Gastrocnemius medialis (tissue), 4 donors: Measurements from ENCODE around the gene ARAP3. TPM values are rescaled to one million over a fixed set of nuclear protein-coding genes. Genes with fewer than 3 reads are reported as not detected.

Experiments used
- ATAC-seq, 2 donors: fragments of 150-250 bp; one replicate each; pipeline ENCODE4 v1.9.1; 2016
- DNase-seq, 2 donors: peaks; one replicate each; pipeline ENCODE4 v3.0.0-alpha.2; 2019
- H3K27ac ChIP-seq, 4 donors: fragments of 200-600 bp; sonication (generic); 1 replicate in 1 of 4; 2 replicates in 3 of 4; pipeline ENCODE4 v1.5.1; 2016 to 2018; ENCODE audit warnings: mild to moderate bottlenecking in 2 of 4, moderate library complexity in 1 of 4
- H3K27me3 ChIP-seq, 3 donors: fragments of 200-600 bp; sonication (generic) in 2 of 3; 1 replicate in 1 of 3; 2 replicates in 2 of 3; pipeline versions ENCODE4 v1.5.1 to v1.6.0; 2016 to 2019; ENCODE audit warnings: mild to moderate bottlenecking in 1 of 3, moderate library complexity in 1 of 3
- H3K36me3 ChIP-seq, 2 donors: fragments of 200-600 bp; sonication (generic) in 1 of 2; one replicate each; pipeline ENCODE4 v1.5.1; 2017 to 2018
- H3K4me1 ChIP-seq, 2 donors: fragments of 200-600 bp; sonication (generic) in 1 of 2; one replicate each; pipeline ENCODE4 v1.5.1; 2016 to 2017; ENCODE audit warnings: mild to moderate bottlenecking in 2 of 2
- H3K4me3 ChIP-seq, 4 donors: fragments of 200-600 bp; sonication (generic) in 3 of 4; 1 replicate in 1 of 4; 2 replicates in 3 of 4; pipeline ENCODE4 v1.5.1; 2016 to 2019; ENCODE audit warnings: mild to moderate bottlenecking in 2 of 4
- H3K9me3 ChIP-seq, 3 donors: fragments of 200-600 bp; sonication (generic) in 2 of 3; 1 replicate in 1 of 3; 2 replicates in 2 of 3; pipeline ENCODE4 v1.5.1; 2016 to 2019
- POLR2A ChIP-seq, 2 donors: fragments of 450-650 bp; IDR thresholded peaks; one replicate each; pipeline ENCODE4 v1.6.1; 2017; ENCODE audit warnings: antibody characterized with exemption in 2 of 2, mild to moderate bottlenecking in 2 of 2, moderate library complexity in 2 of 2
- in situ Hi-C, 4 donors: fragments of 200-750 bp; cut with MboI; loops; one replicate each; pipeline versions ENCODE4 v1.15.0 to v1.8.0; 2017; ENCODE audit warnings: low sequenced_read_pairs in 4 of 4
- intact Hi-C: fragments of 100-400 bp; cut with DNase I; formaldehyde crosslinking; loops from one replicate; pipeline ENCODE4 v1.15.1; 2023; ENCODE audit warnings: low total_unique reads
- total RNA-seq, 4 donors: library from RNA; depleted of rRNA; stranded (reverse); fragments of >200 nt; gene quantifications; one replicate each; pipeline versions ENCODE4 v1.1.0 to v1.2.3, GENCODE V29; 2016
- TF ChIP-seq, protein P1 (sequence below), 5 experiments: fragments of 450-650 bp in 3 of 5; fragments of 200-600 bp in 2 of 5; sonication (generic) in 2 of 5; IDR thresholded peaks in 4 of 5; conservative IDR thresholded peaks in 1 of 5; 1 replicate in 4 of 5; 2 replicates in 1 of 5; pipeline ENCODE4 v1.5.1; 2016 to 2019; ENCODE audit warnings: antibody characterized with exemption in 5 of 5, mild to moderate bottlenecking in 3 of 5, moderate library complexity in 3 of 5

Gene ARAP3
- total RNA-seq, 4 donors from 2014 or later, result 1.6 to 5.5 (median 3.0) TPM

DNA sequence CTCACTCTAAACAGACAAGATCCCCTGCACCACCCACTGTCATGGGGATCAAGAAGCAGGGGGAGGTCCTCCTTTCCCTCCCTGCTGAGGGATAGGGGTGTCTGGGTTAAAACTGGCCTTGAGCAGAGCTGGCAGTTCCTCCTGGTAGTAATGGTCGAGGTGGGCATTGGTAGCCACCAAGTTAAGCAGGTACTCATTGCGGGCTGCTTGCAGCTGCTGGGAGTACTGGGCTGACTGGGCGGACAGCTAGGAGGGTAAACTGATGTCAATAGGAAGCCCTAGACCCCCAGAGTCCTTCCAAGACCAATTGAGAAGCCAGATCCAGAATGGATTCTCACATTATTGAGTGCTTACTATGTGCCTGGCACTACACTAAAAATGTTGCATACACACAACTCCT, 34.2 kb downstream of the ARAP3 start:
- H3K4me3 ChIP-seq, result no peak overlapping the region
- ATAC-seq, result no peak
- in situ Hi-C loops, result no loop called here
- no peak for DNase-seq
- H3K36me3 ChIP-seq, result no peaks in the 10 kb centered on the region
- TF ChIP-seq, protein P1, sequence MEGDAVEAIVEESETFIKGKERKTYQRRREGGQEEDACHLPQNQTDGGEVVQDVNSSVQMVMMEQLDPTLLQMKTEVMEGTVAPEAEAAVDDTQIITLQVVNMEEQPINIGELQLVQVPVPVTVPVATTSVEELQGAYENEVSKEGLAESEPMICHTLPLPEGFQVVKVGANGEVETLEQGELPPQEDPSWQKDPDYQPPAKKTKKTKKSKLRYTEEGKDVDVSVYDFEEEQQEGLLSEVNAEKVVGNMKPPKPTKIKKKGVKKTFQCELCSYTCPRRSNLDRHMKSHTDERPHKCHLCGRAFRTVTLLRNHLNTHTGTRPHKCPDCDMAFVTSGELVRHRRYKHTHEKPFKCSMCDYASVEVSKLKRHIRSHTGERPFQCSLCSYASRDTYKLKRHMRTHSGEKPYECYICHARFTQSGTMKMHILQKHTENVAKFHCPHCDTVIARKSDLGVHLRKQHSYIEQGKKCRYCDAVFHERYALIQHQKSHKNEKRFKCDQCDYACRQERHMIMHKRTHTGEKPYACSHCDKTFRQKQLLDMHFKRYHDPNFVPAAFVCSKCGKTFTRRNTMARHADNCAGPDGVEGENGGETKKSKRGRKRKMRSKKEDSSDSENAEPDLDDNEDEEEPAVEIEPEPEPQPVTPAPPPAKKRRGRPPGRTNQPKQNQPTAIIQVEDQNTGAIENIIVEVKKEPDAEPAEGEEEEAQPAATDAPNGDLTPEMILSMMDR (IDR thresholded peaks at IDR 0.05 in 4 of 5, conservative IDR thresholded peaks at IDR 0.05 in 1 of 5), result no peak
- TF ChIP-seq POLR2A (IDR thresholded peaks at IDR 0.05), result no peak
- intact Hi-C loops, result no loop called here
- H3K4me1 ChIP-seq, result peaks cover 0 to 5% of the 10 kb centered on the region in 2 donors
- no peaks in the 10 kb centered on the region for H3K27me3 ChIP-seq
- no peak overlapping the region for H3K27ac ChIP-seq
- H3K9me3 ChIP-seq, result no peaks in the 10 kb centered on the region

DNA sequence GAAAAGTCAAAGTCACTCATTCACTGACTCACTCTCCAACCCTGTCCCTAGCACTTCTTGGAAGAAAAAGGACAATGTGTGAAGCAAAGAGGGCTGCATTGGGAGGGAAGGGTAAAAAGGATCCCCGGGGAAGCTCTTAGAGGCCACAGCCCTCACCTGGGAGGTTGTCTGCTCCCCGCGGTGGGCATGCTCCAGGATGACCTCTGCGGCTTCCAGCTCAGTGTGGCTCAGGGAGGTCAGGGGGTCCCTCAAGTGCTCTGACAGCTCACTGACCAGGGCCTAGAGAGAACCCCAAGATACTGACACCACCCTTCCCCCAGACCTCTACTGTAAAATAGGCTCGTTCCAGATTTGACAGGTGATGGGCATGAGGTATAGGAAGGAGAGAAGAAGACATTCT, 34.8 kb downstream of the ARAP3 start:
- no peak for ATAC-seq
- Histone ChIP-seq H3K36me3 (no peaks in the 10 kb centered on the region), H3K27ac (no peak overlapping the region), H3K27me3 (no peaks in the 10 kb centered on the region), H3K9me3 (no peaks in the 10 kb centered on the region), H3K4me3 (no peak overlapping the region), H3K4me1 (peaks cover 0 to 5% of the 10 kb centered on the region in 2 donors)
- no peak for DNase-seq
- intact Hi-C loops (no loop called here), in situ Hi-C loops (no loop called here)
- TF ChIP-seq, protein P1 (IDR thresholded peaks at IDR 0.05 in 4 of 5, conservative IDR thresholded peaks at IDR 0.05 in 1 of 5), result no peak
- TF ChIP-seq POLR2A (IDR thresholded peaks at IDR 0.05), result no peak

DNA sequence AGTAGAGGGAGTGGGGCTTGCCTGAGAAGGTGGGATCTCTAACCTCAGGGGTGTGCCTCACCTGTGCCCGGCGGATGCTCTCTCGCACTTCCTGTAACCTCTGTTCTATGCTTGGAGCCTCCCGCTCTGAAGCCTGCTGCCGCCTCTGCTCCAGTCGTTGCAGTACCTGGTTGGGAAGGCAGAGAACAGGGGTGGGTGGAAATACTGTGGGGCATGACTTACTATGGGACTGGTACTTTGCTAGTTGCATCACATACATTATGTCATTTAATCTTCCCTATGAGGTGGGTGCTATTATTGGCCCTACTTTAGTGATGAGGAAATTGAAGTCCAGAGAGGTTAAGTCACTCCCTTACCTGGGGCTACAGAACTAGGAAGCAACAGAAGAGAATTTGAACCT, 36.0 kb downstream of the ARAP3 start:
- DNase-seq, result no peak
- Histone ChIP-seq H3K4me3 (no peak overlapping the region), H3K27me3 (no peaks in the 10 kb centered on the region), H3K27ac (no peak overlapping the region), H3K9me3 (no peaks in the 10 kb centered on the region), H3K4me1 (peaks cover 0 to 5% of the 10 kb centered on the region in 2 donors), H3K36me3 (no peaks in the 10 kb centered on the region)
- in situ Hi-C loops, result no loop called here
- intact Hi-C loops, result no loop called here
- TF ChIP-seq, protein P1 (IDR thresholded peaks at IDR 0.05 in 4 of 5, conservative IDR thresholded peaks at IDR 0.05 in 1 of 5), result no peak
- TF ChIP-seq POLR2A (IDR thresholded peaks at IDR 0.05), result no peak
- ATAC-seq, result peak in 1 of 2 donors; percentile 22

DNA sequence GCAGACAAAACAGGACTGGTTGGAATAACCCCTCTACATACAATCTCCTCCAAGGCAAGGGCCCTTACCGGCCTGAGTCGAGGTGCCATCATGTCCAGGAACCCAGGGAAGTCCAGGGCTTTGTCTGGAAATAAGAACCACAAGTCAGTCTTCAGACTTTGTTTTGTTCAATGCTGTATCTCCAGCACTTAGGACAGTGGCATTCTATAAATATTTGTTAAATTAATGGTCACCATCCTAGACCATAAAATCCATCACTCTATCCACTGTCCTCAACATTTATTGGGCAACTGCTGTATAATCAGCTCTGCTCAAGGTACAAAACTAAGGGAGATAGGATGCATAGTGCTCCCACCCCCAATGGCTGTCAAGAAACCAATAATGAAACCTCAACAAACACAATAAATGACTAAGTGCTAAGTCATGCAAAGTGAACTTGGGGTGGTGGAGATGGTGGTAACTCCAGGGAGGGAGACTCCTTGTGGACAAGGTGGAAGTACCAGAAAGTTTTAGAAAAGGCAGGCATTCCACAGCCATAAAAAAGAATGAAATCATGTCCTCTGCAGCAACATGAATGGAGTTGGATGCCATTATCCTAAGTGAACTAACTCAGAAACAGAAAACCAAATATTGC, 40.3 kb downstream of the ARAP3 start:
- in situ Hi-C loops (no loop called here), intact Hi-C loops (no loop called here)
- ATAC-seq (no peak), DNase-seq (no peak)
- TF ChIP-seq, protein P1 (IDR thresholded peaks at IDR 0.05 in 4 of 5, conservative IDR thresholded peaks at IDR 0.05 in 1 of 5), result no peak
- TF ChIP-seq POLR2A (IDR thresholded peaks at IDR 0.05), result no peak
- no peaks in the 10 kb centered on the region for H3K36me3 ChIP-seq
- H3K4me3 ChIP-seq, result no peak overlapping the region
- no peaks in the 10 kb centered on the region for H3K9me3 ChIP-seq
- H3K27me3 ChIP-seq, result peaks cover 5 to 16% (median 12%) of the 10 kb centered on the region in 3 donors
- H3K4me1 ChIP-seq, result peaks cover 5 to 10% of the 10 kb centered on the region in 2 donors
- no peak overlapping the region for H3K27ac ChIP-seq

DNA sequence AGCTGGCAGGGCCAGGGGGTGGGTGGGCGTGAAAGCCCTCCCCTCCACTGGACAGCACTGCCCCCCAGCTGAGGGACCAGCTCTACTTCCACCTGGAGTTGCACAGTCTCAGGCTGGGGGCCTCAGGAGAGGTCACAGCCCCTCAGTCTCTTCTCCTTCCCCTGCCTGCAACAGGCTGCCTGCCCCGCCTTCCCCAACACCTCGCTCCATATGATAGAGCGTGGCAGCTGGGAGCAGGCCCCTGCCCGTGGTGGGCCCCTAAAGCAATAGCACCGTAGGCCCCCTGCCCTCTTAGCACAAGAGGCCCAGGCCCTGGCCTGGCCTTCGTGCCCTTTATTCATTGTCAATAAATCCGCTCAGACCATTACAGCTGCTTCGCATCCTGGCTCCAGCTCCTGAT, 41.3 kb downstream of the ARAP3 start:
- intact Hi-C loops (no loop called here), in situ Hi-C loops (no loop called here)
- Histone ChIP-seq H3K9me3 (no peaks in the 10 kb centered on the region), H3K4me3 (no peak overlapping the region), H3K27ac (no peak overlapping the region), H3K36me3 (no peaks in the 10 kb centered on the region), H3K27me3 (peaks cover 5 to 16% (median 12%) of the 10 kb centered on the region in 3 donors), H3K4me1 (peaks cover 10 to 14% of the 10 kb centered on the region in 2 donors)
- DNase-seq (no peak), ATAC-seq (no peak)
- no peak for TF ChIP-seq POLR2A (IDR thresholded peaks at IDR 0.05)
- TF ChIP-seq, protein P1 (IDR thresholded peaks at IDR 0.05 in 4 of 5, conservative IDR thresholded peaks at IDR 0.05 in 1 of 5), result no peak
